Tibial nerve (tissue), 4 donors: ENCODE measurements around the gene SYNDIG1L. TPM values are rescaled to one million over a fixed set of nuclear protein-coding genes. Genes with fewer than 3 reads are reported as not detected.

Experiments
- DNase-seq, 2 donors: peaks; one replicate each; pipeline ENCODE4 v3.0.0-alpha.2; 2019; ENCODE audit warnings: low spot score in 2 of 2
- H3K27ac ChIP-seq, 4 donors: fragments of 200-600 bp; sonication (generic) in 3 of 4; one replicate each; pipeline ENCODE4 v1.5.1; 2017 to 2019; ENCODE audit warnings: mild to moderate bottlenecking in 1 of 4
- H3K27me3 ChIP-seq, 2 donors: fragments of 200-600 bp; sonication (generic) in 1 of 2; one replicate each; pipeline versions ENCODE4 v1.5.1 to v1.6.0; 2017 to 2019
- H3K36me3 ChIP-seq, 3 donors: fragments of 200-600 bp; sonication (generic); one replicate each; pipeline ENCODE4 v1.5.1; 2018 to 2019
- H3K4me1 ChIP-seq, 4 donors: fragments of 200-600 bp; sonication (generic) in 3 of 4; one replicate each; pipeline ENCODE4 v1.5.1; 2017 to 2019
- H3K4me3 ChIP-seq, 4 donors: fragments of 200-600 bp; sonication (generic) in 3 of 4; one replicate each; pipeline ENCODE4 v1.5.1; 2017 to 2019; ENCODE audit warnings: mild to moderate bottlenecking in 1 of 4, moderate library complexity in 1 of 4
- H3K9me3 ChIP-seq, 4 donors: fragments of 200-600 bp; sonication (generic) in 3 of 4; one replicate each; pipeline ENCODE4 v1.5.1; 2017 to 2019
- EP300 ChIP-seq, 2 donors: sonication (generic); formaldehyde crosslinking; IDR thresholded peaks; one replicate each; pipeline ENCODE4 v1.6.1; 2017; ENCODE audit warnings: antibody characterized with exemption in 2 of 2, mild to moderate bottlenecking in 1 of 2
- POLR2A ChIP-seq, 2 donors: fragments of 450-650 bp; IDR thresholded peaks; one replicate each; pipeline ENCODE4 v1.6.1; 2017; ENCODE audit warnings: antibody characterized with exemption in 2 of 2, mild to moderate bottlenecking in 2 of 2, moderate library complexity in 2 of 2
- whole genome bisulfite sequencing, 2 donors: methylation state at CpG; one replicate each; pipeline ENCODE4 v1.1.5; 2018; 5-methylcytosine and 5-hydroxymethylcytosine counted together
- total RNA-seq, 4 donors: library from RNA; depleted of rRNA; stranded (reverse); fragments of >200 nt; gene quantifications; one replicate each; pipeline ENCODE4 v1.1.0, GENCODE V29; 2016
- TF ChIP-seq, protein P1 (sequence below), 5 experiments: fragments of 200-600 bp in 3 of 5; fragments of 450-650 bp in 2 of 5; sonication (generic) in 3 of 5; IDR thresholded peaks; one replicate each; pipeline ENCODE4 v1.5.1; 2016 to 2019; ENCODE audit warnings: antibody characterized with exemption in 5 of 5, mild to moderate bottlenecking in 3 of 5, moderate library complexity in 2 of 5

SYNDIG1L gene
- total RNA-seq, result not detected

DNA sequence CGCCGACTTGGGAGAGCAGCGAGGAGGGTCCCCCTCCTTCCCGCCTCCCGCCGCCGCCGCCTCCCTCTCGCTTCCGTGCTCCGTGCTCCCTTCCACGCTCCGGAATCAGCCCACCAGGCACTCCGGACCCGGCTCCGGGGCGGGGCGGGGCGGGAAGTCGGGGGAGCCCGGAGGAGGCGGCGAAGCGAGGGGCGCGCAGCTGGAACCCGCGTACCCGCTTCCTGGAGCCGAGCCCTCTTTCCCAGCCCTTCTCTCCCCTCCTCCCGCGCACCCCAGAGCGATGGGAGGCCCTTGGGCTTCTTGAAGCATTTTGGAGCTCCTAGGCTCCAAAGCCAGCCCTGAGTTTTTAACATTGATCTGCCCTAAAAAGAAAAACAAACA, at the start of gene SYNDIG1L:
Gene SYNDIG1L, minus strand, starts transcription at position 9 of the 381 bp plus-strand sequence. CDS start 16,466 bp downstream, outside the sequence.
- Histone ChIP-seq H3K36me3 (no peaks in the 10 kb centered on the region), H3K4me1 (peaks cover 0 to 7% (median 0%) of the 10 kb centered on the region in 4 donors), H3K9me3 (peaks cover 0 to 2% (median 0%) of the 10 kb centered on the region in 4 donors), H3K4me3 (no peak within 1 kb of the TSS), H3K27me3 (peaks cover 0 to 24% of the 10 kb centered on the region in 2 donors), H3K27ac (no peak within 1 kb of the TSS)
- 1 to 4% methylated on average over 23 to 31 of the region's 33 CpGs for WGBS, 2 donors
- DNase-seq, result no peak
- no peak for TF ChIP-seq EP300 (IDR thresholded peaks at IDR 0.05)
- TF ChIP-seq, protein P1, sequence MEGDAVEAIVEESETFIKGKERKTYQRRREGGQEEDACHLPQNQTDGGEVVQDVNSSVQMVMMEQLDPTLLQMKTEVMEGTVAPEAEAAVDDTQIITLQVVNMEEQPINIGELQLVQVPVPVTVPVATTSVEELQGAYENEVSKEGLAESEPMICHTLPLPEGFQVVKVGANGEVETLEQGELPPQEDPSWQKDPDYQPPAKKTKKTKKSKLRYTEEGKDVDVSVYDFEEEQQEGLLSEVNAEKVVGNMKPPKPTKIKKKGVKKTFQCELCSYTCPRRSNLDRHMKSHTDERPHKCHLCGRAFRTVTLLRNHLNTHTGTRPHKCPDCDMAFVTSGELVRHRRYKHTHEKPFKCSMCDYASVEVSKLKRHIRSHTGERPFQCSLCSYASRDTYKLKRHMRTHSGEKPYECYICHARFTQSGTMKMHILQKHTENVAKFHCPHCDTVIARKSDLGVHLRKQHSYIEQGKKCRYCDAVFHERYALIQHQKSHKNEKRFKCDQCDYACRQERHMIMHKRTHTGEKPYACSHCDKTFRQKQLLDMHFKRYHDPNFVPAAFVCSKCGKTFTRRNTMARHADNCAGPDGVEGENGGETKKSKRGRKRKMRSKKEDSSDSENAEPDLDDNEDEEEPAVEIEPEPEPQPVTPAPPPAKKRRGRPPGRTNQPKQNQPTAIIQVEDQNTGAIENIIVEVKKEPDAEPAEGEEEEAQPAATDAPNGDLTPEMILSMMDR (IDR thresholded peaks at IDR 0.05), result no peak
- TF ChIP-seq POLR2A (IDR thresholded peaks at IDR 0.05), result no peak

DNA sequence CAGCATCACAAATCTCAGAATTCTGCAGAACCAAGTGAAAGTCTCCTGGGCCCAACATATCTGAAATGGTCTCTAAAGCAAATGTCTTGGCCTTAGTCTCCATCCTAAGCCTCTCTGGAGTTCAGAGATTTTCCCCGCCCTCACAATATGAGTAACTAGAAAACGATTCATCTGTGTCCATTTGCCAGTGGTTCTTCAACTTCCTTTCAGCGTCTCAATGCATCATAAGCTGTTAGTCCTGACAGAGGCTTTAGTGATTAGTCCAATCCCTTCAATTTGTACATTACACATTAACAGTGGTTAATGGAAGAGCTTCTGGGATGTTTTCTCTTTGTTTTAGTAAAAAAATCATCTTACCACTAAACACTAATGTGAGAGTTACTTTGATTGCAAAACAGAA, 49.7 kb upstream of the SYNDIG1L start:
- Histone ChIP-seq H3K4me3 (no peak overlapping the region), H3K27ac (no peak overlapping the region), H3K4me1 (peaks cover 0 to 5% (median 0%) of the 10 kb centered on the region in 4 donors), H3K9me3 (no peaks in the 10 kb centered on the region), H3K36me3 (peaks cover 0 to 83% (median 3%) of the 10 kb centered on the region in 3 donors), H3K27me3 (no peaks in the 10 kb centered on the region)
- 39 to 45% methylated on average over 3 of the region's 3 CpGs for WGBS, 2 donors
- no peak for DNase-seq
- no peak for TF ChIP-seq POLR2A (IDR thresholded peaks at IDR 0.05)
- TF ChIP-seq, protein P1 (IDR thresholded peaks at IDR 0.05), result no peak
- TF ChIP-seq EP300 (IDR thresholded peaks at IDR 0.05), result no peak

DNA sequence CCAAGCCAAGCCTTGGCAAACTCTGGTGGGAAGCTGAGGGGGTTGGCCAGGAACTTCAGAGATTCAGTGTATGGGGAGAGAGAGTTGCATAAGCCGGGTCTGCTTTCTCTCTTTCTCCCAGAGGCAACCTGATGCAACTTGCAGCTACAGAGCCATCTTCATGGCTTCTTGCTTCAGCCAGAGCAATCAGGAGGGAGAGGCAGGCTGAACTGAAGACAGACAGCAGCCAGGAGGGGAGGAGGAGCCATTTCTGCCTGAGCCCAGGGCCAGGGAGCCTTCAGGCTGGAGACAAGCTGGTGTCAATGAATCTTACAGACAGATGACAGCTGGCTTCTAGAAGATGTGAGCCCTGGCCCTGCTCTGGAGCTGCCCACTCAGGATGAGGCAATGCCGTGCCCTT, 48.4 kb upstream of the SYNDIG1L start:
- TF ChIP-seq, protein P1 (IDR thresholded peaks at IDR 0.05), result no peak
- TF ChIP-seq POLR2A (IDR thresholded peaks at IDR 0.05) (no peak), EP300 (IDR thresholded peaks at IDR 0.05) (no peak)
- WGBS, 2 donors, result 80 to 85% methylated on average over 2 of the region's 2 CpGs
- H3K27ac ChIP-seq, result no peak overlapping the region
- H3K9me3 ChIP-seq, result no peaks in the 10 kb centered on the region
- peaks cover 0 to 70% (median 3%) of the 10 kb centered on the region in 3 donors for H3K36me3 ChIP-seq
- no peak overlapping the region for H3K4me3 ChIP-seq
- no peak for DNase-seq
- H3K4me1 ChIP-seq, result peaks cover 0 to 18% (median 0%) of the 10 kb centered on the region in 4 donors
- no peaks in the 10 kb centered on the region for H3K27me3 ChIP-seq

DNA sequence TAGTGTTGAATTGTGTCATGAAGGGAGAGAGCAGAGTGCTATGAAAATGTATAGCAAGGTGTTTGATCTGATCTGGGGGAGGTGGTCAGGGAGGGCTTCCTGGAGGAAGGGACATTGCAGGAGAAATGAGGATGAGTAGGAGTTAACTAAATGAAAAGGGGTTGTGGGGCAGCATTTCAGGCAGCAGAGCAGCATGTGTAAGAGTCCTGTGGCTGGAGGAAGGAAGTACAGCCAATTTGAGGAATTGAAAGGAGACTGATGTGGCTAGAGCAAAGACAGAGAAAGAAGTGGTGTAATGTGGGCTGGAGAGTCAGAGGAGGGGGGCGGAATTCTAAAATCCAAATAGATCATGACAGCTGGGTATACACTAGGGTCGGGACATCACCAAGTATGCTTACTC, 46.6 kb upstream of the SYNDIG1L start:
- peaks cover 0 to 29% (median 0%) of the 10 kb centered on the region in 4 donors for H3K4me1 ChIP-seq
- WGBS, 2 donors, result 76 to 88% methylated on average over 2 of the region's 2 CpGs
- H3K4me3 ChIP-seq, result no peak overlapping the region
- H3K9me3 ChIP-seq, result no peaks in the 10 kb centered on the region
- DNase-seq, result no peak
- H3K27me3 ChIP-seq, result no peaks in the 10 kb centered on the region
- H3K27ac ChIP-seq, result no peak overlapping the region
- TF ChIP-seq EP300 (IDR thresholded peaks at IDR 0.05), result no peak
- TF ChIP-seq, protein P1 (IDR thresholded peaks at IDR 0.05), result no peak
- no peak for TF ChIP-seq POLR2A (IDR thresholded peaks at IDR 0.05)
- H3K36me3 ChIP-seq, result peaks cover 0 to 61% (median 3%) of the 10 kb centered on the region in 3 donors

DNA sequence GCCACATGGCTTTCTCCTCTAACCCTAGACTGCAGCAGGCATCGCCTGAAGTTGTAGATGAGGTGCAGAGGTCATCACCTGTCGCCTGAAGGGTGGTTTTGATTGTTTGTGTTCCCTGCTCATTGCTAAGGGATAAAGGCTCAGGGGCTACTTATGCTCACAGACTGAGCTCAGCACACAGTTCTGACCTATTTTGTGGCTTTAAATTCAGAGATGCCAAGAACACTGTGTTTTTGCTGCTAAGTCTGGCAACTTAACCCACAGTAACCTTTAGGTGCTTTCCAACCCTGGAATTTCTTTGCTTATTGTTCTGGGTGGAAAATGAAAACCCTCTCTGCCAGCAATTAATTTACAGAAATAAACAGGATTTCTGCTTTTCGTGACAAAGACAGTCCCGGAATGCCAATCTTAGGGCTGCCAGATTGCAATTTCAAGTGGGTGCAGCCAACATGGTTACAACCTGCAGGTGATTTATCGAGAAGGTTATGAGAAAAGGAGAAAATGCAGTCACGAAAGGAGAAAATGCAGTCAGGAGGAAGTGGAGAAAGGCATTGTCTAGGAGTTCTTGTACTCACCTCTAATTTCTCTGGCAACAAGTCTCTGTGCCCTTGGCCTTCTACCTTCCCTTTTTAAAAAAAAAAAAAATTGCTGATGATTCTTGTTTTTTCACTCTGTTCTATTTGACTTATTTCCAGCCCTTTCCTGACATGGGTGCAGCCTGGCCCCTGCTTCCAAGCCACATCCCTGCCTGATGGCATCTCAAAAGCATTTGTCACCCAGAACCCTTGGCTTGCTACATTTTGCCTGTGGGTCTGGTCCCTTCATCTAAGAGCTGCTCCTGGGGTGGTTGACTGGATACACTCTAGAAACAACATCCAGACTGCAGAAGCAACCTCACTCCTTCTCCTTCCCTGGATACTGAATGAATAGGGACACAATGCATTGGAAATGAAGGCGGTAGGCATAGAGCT, 43.8 kb upstream of the SYNDIG1L start:
- Histone ChIP-seq H3K4me3 (no peak overlapping the region), H3K9me3 (no peaks in the 10 kb centered on the region), H3K36me3 (peaks cover 0 to 47% (median 0%) of the 10 kb centered on the region in 3 donors), H3K27me3 (no peaks in the 10 kb centered on the region), H3K27ac (peak overlapping the region in 1 of 4 donors; percentile 68), H3K4me1 (peaks cover 0 to 29% (median 0%) of the 10 kb centered on the region in 4 donors)
- peak in 1 of 2 donors; percentile 14 for DNase-seq
- WGBS, 2 donors, result 67 to 68% methylated on average over 7 of the region's 7 CpGs
- TF ChIP-seq EP300 (IDR thresholded peaks at IDR 0.05), result peak; percentile 11 to 21
- TF ChIP-seq, protein P1 (IDR thresholded peaks at IDR 0.05), result no peak
